CD14-positive monocyte (primary cell): ENCODE measurements around the gene ZNF281. TPM values are rescaled to one million over a fixed set of nuclear protein-coding genes. Genes with fewer than 3 reads are reported as not detected.

ENCODE experiments used
- DNase-seq, 3 donors: peaks; one replicate each; pipeline ENCODE4 v3.0.0-alpha.2; 2011 to 2022
- H2AFZ ChIP-seq: 2 replicates; pipeline ENCODE4 v1.6.0; 2012; ENCODE audit warnings: mild to moderate bottlenecking, low read depth, low read length, inconsistent platforms; ENCODE audit not compliant: insufficient read depth, poor library complexity, severe bottlenecking
- H3K27ac ChIP-seq, 2 donors: 1 replicate in 1 of 2; 2 replicates in 1 of 2; pipeline ENCODE4 v1.5.1; 2012 to 2013; ENCODE audit warnings: low read length in 2 of 2, control low read depth in 1 of 2, inconsistent platforms in 1 of 2, low read depth in 1 of 2, mild to moderate bottlenecking in 1 of 2
- H3K27me3 ChIP-seq, 2 donors: one replicate each; pipeline versions ENCODE4 v1.6.0 to v1.6.1; 2011 to 2013; ENCODE audit warnings: low read length in 2 of 2; ENCODE audit not compliant: control insufficient read depth in 2 of 2, insufficient read depth in 2 of 2
- H3K36me3 ChIP-seq, 2 donors: replicated peaks in 1 of 2; 1 replicate in 1 of 2; 2 replicates in 1 of 2; pipeline versions ENCODE4 v1.5.1 to v1.6.1; 2012 to 2013; ENCODE audit warnings: low read length in 2 of 2, control low read depth in 1 of 2, inconsistent platforms in 1 of 2, mild to moderate bottlenecking in 1 of 2; ENCODE audit not compliant: insufficient read depth in 2 of 2, control insufficient read depth in 1 of 2
- H3K4me1 ChIP-seq, 2 donors: 1 replicate in 1 of 2; 2 replicates in 1 of 2; pipeline versions ENCODE4 v1.5.1 to v1.6.1; 2012 to 2013; ENCODE audit warnings: low read length in 2 of 2, control low read depth in 1 of 2, inconsistent platforms in 1 of 2, mild to moderate bottlenecking in 1 of 2, moderate library complexity in 1 of 2; ENCODE audit not compliant: insufficient read depth in 2 of 2, control insufficient read depth in 1 of 2
- H3K4me2 ChIP-seq: replicated peaks from 2 replicates; pipeline ENCODE3; 2012; ENCODE audit warnings: low read length, moderate library complexity, mild to moderate bottlenecking; ENCODE audit not compliant: poor library complexity, severe bottlenecking; ENCODE audit errors: extremely low read depth
- H3K4me3 ChIP-seq, 3 experiments: fragments of 200-600 bp in 1 of 3; sonication (generic) in 1 of 3; replicated peaks in 1 of 3; 1 replicate in 2 of 3; 2 replicates in 1 of 3; pipeline ENCODE4 v1.5.1; 2011 to 2013; ENCODE audit warnings: low read length in 3 of 3, mild to moderate bottlenecking in 3 of 3, control low read depth in 2 of 3, low read depth in 2 of 3, inconsistent platforms in 1 of 3, moderate library complexity in 1 of 3
- H3K79me2 ChIP-seq: 2 replicates; pipeline ENCODE4 v1.6.0; 2012; ENCODE audit warnings: mild to moderate bottlenecking, control low read depth, inconsistent platforms, low read length, moderate library complexity; ENCODE audit not compliant: insufficient read depth
- H3K9ac ChIP-seq: 2 replicates; pipeline ENCODE4 v1.6.0; 2017; ENCODE audit warnings: low read length, mild to moderate bottlenecking; ENCODE audit not compliant: insufficient read depth, poor library complexity, severe bottlenecking
- H3K9me3 ChIP-seq, 2 donors: replicated peaks in 1 of 2; 1 replicate in 1 of 2; 2 replicates in 1 of 2; pipeline versions ENCODE4 v1.5.1 to v1.6.1; 2012 to 2013; ENCODE audit warnings: low read length in 2 of 2, control low read depth in 1 of 2; ENCODE audit not compliant: control insufficient read depth in 1 of 2, insufficient read depth in 1 of 2
- H4K20me1 ChIP-seq: 2 replicates; pipeline ENCODE4 v1.6.0; 2012; ENCODE audit warnings: mild to moderate bottlenecking, low read length, control low read depth, moderate library complexity; ENCODE audit not compliant: insufficient read depth
- H3K27ac Mint-ChIP-seq, 7 donors: one replicate each; pipeline ENCODE4 v1.8.0; 2020; ENCODE audit warnings: mild to moderate bottlenecking in 7 of 7, mixed read lengths in 7 of 7, moderate library complexity in 6 of 7, inconsistent platforms in 2 of 7
- H3K27me3 Mint-ChIP-seq, 3 donors: one replicate each; pipeline ENCODE4 v1.8.0; 2021 to 2022; ENCODE audit warnings: low read depth in 3 of 3, mild to moderate bottlenecking in 3 of 3, mixed read lengths in 3 of 3, moderate library complexity in 3 of 3, inconsistent platforms in 1 of 3
- H3K36me3 Mint-ChIP-seq, 2 donors: one replicate each; pipeline ENCODE4 v1.8.0; 2020; ENCODE audit warnings: mixed read lengths in 2 of 2, inconsistent platforms in 1 of 2, mild to moderate bottlenecking in 1 of 2
- H3K4me1 Mint-ChIP-seq: one replicate; pipeline ENCODE4 v1.8.0; 2020; ENCODE audit warnings: mild to moderate bottlenecking, mixed read lengths
- H3K4me3 Mint-ChIP-seq, 2 donors: one replicate each; pipeline ENCODE4 v1.8.0; 2020; ENCODE audit warnings: mild to moderate bottlenecking in 2 of 2, mixed read lengths in 2 of 2, moderate library complexity in 1 of 2
- H3K9me3 Mint-ChIP-seq, 7 donors: one replicate each; pipeline ENCODE4 v1.8.0; 2020 to 2022; ENCODE audit warnings: mixed read lengths in 7 of 7, mild to moderate bottlenecking in 6 of 7, moderate library complexity in 6 of 7, inconsistent platforms in 2 of 7
- WGBS: methylation state at CpG from one replicate; pipeline ENCODE4 v1.1.5; 2013; ENCODE audit warnings: missing lambda C conversion rate; ENCODE audit not compliant: insufficient coverage; 5-methylcytosine and 5-hydroxymethylcytosine counted together
- intact Hi-C, 2 donors: fragments of 100-400 bp; cut with micrococcal nuclease; formaldehyde crosslinking; loops; one replicate each; pipeline versions ENCODE4 v1.15.0 to v1.15.1; 2023
- polyA plus RNA-seq, 3 donors: library from polyadenylated mRNA; depleted of rRNA in 1 of 3; unstranded in 2 of 3; stranded (reverse) in 1 of 3; fragments of 300-500 nt in 2 of 3; fragments of >200 nt in 1 of 3; fragmentation: Illumina TruSeq in 2 of 3; gene quantifications; 1 replicate in 2 of 3; 2 replicates in 1 of 3; pipeline ENCODE4 v1.2.3, GENCODE V29; 2012 to 2021
- TF ChIP-seq, protein P1 (sequence below): fragments of 200-600 bp; IDR thresholded peaks from one replicate; pipeline ENCODE4 v1.8.0; 2022; ENCODE audit warnings: antibody characterized with exemption, mild to moderate bottlenecking

The ZNF281 gene
- polyA plus RNA-seq, 3 donors, result 10.5 to 30.6 (median 26.6) TPM

DNA sequence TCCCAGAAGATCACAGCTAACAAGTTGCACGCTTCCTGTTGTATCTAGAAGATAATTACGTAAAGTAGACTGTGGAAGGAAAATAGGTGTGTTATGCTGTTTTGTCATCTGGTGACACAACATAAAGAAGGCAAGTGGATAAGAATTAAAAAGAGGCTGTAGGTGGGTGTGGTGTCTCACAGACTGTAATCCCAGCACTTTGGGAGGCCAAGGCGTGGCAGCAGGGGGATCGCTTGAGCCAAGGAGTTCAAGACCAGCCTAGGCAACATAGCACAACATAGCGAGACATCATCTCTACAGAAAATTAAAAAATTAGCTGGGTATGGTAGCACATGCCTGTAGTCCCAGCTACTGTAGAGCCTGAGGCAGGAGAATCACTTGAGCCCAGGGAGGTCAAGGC, 17.9 kb upstream of the ZNF281 start:
- Histone ChIP-seq H3K27me3 (no peaks in the 10 kb centered on the region), H3K27ac (no peak overlapping the region), H2AFZ (no peak overlapping the region), H3K9me3 (no peaks in the 10 kb centered on the region), H3K36me3 (no peaks in the 10 kb centered on the region), H3K9ac (no peak overlapping the region), H3K4me1 (no peaks in the 10 kb centered on the region), H3K4me2 (no peak overlapping the region), H4K20me1 (no peaks in the 10 kb centered on the region), H3K4me3 (no peak overlapping the region), H3K79me2 (no peaks in the 10 kb centered on the region)
- peaks cover 0 to 3% (median 0%) of the 10 kb centered on the region in 7 donors for H3K9me3 Mint-ChIP-seq
- no peak overlapping the region for H3K27ac Mint-ChIP-seq
- no peaks in the 10 kb centered on the region for H3K36me3 Mint-ChIP-seq
- no peak overlapping the region for H3K4me3 Mint-ChIP-seq
- peaks cover 0 to 6% (median 2%) of the 10 kb centered on the region in 3 donors for H3K27me3 Mint-ChIP-seq
- 81% methylated on average over 3 of the region's 5 CpGs for WGBS
- peaks cover 3% of the 10 kb centered on the region for H3K4me1 Mint-ChIP-seq
- DNase-seq, result no peak
- intact Hi-C loops, result no loop called here
- TF ChIP-seq, protein P1, sequence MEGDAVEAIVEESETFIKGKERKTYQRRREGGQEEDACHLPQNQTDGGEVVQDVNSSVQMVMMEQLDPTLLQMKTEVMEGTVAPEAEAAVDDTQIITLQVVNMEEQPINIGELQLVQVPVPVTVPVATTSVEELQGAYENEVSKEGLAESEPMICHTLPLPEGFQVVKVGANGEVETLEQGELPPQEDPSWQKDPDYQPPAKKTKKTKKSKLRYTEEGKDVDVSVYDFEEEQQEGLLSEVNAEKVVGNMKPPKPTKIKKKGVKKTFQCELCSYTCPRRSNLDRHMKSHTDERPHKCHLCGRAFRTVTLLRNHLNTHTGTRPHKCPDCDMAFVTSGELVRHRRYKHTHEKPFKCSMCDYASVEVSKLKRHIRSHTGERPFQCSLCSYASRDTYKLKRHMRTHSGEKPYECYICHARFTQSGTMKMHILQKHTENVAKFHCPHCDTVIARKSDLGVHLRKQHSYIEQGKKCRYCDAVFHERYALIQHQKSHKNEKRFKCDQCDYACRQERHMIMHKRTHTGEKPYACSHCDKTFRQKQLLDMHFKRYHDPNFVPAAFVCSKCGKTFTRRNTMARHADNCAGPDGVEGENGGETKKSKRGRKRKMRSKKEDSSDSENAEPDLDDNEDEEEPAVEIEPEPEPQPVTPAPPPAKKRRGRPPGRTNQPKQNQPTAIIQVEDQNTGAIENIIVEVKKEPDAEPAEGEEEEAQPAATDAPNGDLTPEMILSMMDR, result no peak

DNA sequence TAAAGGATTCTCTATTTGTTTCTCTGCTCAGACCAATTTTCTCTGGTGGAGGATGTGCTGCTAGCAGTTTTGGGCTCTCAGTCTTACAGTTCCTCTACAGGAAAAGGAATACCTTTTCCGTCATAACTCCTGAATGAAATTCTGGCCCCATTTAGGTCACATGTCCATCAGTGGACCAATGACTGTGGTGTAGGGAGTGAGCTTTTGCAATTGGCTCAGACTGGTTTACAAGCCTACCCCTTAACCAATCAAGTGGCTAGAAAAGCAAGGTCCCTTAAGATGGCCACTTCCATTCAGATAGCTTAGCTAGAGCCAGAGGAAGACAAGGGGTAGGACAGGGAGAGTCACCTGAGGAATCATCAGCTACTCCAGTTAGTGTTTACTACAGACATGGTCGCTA, 16.4 kb upstream of the ZNF281 start:
- Histone ChIP-seq H2AFZ (no peak overlapping the region), H3K9me3 (no peaks in the 10 kb centered on the region), H3K4me1 (no peaks in the 10 kb centered on the region), H3K27me3 (no peaks in the 10 kb centered on the region), H3K4me3 (no peak overlapping the region), H3K27ac (no peak overlapping the region), H3K9ac (no peak overlapping the region), H3K4me2 (no peak overlapping the region), H3K79me2 (no peaks in the 10 kb centered on the region), H3K36me3 (no peaks in the 10 kb centered on the region), H4K20me1 (no peaks in the 10 kb centered on the region)
- 100% methylated on average over 1 of the region's 2 CpGs for WGBS
- Mint-ChIP-seq H3K9me3 (peaks cover 0 to 3% (median 0%) of the 10 kb centered on the region in 7 donors), H3K27ac (no peak overlapping the region), H3K4me3 (no peak overlapping the region), H3K36me3 (no peaks in the 10 kb centered on the region), H3K4me1 (peaks cover 3% of the 10 kb centered on the region), H3K27me3 (peaks cover 0 to 2% (median under 1%) of the 10 kb centered on the region in 3 donors)
- intact Hi-C loops, result no loop called here
- TF ChIP-seq, protein P1, result no peak
- DNase-seq, result no peak
